ENCODE measurements around the gene HCFC1R1.

HCFC1R1 gene

DNA sequence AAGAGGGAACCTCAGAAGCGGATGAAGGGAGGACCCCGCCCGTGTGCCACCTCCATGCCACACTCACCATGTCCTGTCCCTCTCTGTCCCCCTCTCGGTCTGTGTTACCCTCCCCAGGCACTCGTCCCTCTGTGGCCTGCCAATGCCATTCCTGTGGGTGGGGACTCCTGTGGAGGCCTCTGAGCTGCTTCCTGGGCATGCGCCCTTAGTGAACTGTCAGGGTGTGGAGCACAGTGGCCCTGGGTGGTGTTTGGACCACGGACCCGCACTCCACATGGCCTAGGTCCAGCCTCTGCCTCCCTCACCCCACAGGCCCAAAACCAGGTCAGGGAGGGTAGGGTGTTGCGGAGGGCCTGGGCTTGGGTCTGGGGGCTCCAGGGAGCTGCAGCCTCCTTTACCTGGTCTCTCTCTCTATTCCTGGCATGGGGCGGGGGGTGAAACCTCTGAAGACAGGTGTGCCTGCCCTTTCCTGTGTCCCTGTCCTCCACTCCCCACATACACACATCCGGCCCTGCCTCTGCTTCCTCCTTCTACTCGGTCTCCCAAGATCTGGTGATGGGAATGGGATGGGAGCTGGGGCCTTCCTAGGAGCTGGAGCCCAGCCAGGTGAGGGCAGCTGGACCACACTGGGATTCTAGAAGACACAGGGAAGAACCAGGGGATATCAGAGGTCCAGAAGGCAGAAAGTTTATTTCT is 32.0 kb downstream of the HCFC1R1 start:
- no peak for DNase-seq

DNA sequence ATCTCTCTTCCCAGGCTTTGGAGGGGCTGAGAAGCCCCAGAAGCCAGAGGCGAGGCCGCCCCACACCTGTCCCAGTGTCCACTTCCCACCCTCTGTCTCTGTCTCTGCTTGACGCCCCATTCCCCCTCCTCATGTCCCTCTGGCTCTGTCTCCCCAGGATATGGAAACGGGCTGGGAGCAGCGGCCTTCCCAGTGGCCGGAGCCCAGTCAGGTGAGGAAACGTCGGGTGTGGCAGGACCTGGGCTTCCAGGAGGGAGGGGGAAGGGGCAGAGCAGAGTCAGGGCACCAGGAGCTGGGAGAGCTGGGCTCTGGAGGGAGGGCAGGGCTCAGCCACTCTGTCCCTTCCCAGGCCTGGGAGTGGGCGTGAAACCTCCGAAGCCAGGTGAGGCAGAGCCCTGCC is 32.9 kb downstream of the HCFC1R1 start:
- no peak for DNase-seq

DNA sequence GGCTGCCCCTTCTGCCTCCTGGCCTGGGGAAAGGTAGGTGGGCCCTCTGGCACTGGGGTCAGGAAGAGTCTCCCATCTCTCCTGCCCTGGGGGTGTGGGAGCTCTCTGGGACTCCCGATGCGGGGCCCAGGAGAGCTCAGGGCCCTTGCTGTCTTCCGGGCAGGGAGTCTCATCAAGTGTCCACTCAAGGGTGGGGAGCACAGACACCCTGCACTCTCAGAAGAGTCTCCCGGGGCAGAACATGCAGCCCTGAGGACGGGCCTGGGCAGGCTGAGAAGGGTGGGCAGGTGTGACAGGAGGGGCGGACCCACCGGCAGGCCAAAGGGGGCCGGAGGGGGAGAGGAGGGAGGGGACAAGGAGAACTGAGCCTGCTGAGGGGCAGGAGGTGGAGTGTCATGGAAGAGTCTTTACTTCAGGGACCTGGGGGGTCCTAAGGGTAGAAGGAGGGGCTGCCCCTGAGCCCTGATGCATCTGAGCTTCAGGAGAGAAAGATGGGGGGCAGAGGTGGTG is 35.1 kb downstream of the HCFC1R1 start:
- no peak for DNase-seq

DNA sequence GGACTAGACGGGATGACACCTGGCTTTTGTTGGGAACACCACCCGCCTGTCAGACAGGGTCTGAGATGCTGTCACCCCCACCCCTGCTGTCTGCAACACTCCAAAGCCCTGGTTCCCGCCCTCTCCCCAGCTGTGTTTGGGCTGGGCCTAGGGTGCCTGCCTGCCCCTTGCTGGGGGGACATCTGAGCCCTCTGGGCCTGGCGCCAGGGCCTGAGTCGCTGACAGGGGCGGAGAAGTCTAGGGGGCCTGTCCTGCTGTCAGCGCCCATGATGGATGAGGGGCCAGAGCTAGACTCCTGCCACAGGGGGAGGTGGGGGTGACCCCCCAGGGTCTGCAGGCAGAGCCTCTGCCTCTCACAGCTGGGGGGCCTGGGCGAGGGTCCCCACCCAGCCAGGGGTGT is 35.9 kb downstream of the HCFC1R1 start:
- DNase-seq: peak; percentile 27

DNA sequence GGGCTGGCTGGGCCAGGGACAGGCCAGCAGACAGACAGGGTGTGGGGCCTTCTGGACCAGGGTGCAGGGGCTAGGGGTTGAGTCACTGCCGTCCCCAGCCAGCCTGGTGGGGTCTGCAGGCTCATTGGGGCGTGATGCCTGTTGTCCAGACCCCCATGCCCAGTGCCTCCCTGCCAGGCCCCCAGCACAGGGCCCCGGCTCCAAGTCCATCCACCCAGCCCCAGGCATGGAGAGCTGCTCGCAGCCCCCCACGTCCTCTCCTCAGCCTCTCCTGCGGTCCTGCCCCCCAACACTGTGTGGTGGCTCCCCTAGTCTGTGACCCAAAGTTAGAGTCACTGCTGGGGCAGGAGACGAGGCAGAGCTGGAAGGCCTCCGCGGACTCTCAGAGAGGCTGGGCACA is 36.5 kb downstream of the HCFC1R1 start:
- no peak for DNase-seq

DNA sequence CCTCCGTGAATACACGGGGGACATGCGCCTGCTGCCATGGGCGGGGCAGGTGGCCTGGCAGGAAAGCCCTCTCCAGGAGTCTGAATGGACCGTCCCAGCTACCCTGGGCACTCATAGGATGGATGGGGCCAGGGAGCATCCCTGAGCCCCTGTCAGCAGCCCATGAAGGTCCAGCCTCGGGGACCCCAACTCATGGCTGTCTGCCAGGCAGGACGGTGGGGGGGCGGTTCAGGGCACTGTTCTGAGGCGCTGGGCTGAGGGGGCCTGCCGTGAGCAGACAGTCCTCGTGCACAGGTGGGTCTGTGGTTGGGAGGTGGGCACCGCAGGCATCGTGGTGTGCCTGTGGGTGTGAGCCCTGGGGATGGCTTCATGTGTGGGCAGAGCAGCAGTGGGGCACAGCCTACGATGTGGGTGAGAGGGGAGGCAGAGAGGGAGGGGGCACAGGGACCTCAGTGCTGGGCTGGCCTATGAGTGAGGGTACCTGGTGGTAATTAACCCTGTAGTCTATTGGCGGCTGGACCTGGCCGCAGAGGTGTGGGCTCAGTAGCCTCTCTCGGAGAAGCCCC is 37.0 kb downstream of the HCFC1R1 start:
- DNase-seq: no peak

DNA sequence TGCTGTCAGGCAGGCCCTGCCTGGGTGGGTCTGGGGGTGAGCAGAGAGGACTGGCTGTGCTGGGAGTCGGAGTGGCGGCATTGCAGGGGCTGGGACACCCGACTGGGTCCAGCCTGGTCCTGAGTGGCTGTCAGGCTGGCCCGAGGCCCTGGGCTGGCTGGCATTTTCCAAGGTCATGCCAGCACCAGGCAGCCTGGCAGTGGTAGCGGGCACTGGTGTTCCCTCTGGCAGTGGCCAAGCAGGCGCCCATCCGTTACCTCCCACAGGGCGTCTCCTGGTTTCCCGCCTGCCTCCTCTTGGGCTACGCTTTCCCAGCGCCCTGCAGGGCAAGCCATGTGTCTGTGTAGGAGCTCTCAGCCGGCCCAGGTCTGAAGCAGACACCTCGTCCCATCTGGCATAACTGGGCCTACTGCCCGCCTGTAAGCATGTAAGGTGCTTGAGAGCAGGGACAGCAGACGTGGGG is 37.8 kb downstream of the HCFC1R1 start:
- DNase-seq: peak; percentile 86

DNA sequence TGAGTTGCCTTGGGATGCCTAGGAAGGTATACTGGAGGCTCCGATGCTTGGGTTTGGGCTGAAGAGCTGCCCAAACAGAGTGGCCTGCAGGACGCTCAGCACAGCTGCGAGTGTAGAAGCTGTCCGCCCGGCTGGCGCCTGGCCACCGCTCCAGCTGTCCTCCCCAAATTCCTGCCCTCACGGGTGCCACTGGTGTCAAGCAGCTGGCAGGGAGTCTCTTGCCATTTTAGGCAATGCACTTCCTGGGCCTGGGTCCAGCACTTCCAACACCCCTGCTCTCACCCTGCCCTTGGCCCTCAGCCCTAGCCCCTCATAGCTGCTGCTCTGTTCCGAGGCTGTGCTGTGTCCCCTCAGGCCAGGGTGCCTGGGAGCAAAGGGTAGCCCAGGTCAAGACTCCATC is 38.3 kb downstream of the HCFC1R1 start:
- DNase-seq: peak; percentile 35

DNA sequence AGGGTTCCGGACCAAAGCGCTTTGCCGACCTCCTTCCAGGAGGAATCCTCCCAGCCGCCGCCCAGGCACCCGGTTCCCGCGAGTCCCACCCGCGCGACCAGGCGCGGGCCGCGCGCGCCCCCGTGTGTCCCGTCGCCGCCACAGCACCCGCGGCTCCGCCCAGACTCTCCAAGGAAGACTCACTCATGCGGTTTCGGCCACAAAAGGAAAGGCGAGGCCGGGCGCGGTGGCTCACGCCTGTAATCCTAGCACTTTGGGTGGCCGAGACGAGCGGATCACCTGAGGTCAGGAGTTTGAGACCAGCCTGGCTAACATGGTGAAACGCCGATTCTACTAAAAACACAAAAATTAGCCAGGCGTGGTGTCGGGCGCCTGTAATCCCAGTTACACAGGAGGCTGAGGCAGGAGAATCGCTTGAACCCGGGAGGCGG is 40.0 kb downstream of the HCFC1R1 start:
- peak; percentile 26 for DNase-seq

DNA sequence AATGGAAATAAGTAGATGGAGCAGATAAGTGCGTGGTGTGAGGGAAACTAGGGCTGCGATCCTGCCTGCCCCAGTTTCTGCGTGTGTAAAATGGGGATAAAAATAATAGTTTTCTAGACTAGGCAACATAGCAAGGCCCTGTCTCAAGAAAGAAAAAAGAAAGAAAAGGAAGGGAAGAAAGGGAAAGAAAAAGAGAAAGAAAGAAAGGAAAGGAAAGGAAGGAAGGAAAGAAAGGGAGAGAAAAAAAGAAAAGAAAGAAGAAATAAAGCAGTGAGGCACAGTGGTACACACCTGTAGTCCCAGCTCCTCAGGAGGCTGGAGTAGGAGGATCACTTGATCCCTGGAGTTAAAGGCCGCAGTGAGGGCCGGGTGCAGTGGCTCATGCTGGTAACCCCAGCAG is 41.3 kb downstream of the HCFC1R1 start:
- DNase-seq: no peak

DNA sequence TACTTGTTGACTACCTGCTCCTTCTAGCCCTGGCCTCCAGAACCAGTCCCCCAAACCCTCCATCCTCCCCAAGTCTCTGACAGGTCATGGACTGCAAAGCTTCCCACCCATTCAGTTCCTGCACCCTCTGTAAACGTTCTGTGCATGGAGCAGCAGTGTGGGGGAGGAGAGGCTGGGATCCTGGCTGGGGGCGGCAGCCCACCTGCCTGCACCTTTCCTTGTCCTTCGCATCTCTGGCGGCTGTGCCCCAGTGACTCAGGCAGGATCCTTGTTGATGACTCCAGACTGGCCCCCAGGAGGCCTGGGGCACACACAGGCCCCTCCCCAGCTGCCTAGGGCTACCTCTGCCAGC is 41.9 kb downstream of the HCFC1R1 start:
- DNase-seq: no peak

DNA sequence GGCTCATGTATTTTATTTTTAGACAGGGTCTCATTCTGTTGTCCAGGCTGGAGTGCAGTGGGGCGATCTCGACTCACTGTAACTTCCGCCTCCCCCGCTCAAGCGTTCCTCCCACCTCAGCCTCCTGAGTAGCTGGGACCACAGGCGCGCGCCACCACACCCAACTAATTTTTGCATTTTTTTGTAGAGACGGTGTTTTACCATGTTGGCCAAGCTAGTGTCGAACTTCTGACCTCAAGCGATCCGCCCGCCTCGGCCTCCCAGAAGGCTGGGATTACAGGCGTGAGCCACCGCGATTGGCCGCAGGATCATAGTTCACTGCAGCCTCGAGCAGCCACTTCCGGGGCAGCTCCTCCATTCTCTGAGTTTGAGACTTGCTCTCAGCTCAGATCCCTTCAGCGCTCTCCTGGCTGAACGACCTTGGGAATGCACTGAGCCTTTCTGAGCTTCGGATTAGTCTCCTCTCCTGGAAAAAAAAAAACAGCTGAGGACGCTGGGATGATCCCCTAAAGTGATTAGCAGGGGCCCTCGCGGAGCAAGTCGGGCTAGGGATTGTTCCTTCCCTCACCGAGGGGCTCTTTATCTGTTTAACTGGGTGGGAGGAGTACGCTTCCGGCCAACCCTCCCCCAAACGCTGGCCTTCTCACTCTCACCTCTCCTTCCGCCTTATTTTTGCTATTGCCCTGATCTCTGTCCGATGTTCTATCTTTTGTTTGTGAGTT is 42.4 kb downstream of the HCFC1R1 start:
- no peak for DNase-seq

DNA sequence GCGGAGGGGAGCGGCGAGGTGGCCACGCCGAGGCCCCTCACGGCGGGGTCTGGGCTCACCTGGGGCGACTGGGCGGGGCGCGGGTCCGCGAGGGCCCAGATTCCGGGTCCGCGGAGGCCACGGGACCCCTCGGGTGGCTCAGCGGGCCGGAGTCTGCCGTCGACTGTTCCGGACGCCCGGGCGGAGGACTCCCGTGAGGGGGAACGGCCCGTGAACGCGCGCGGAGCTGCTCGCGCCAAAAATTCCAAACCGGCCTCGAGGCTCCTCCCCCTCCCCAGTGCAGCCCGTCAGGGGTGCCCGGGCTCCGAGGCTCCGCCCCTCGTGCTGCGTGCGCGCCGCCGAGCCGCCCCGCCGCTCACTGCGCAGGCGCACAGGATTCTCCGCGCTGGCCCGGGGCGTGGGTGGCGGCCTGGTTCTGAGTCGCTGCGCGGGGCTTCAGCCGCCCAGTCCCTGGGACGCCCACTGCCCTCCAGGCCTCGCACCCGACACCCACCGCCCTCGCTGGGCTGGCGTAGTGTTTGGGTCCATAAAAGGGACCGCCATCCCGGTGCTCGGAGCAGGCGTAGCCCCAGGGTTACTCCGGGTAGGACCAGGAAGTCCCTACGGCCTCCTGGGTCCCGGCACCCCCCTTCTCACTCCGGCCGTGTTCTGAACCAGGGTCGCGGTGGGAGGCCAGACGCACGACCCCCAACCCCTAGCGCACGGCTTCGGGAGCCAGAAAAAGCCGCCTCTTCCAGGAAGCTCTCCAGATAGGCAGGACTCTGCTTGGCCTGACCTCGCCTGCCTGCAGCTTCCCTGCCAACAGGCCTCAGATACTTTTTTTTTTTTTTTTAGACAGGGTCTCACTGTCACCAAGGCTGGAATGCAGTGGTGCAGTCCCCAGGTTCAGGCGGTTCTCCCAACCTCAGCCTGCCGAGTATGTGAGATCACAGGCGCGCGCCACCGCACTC is 43.2 kb downstream of the HCFC1R1 start, which contains the start of gene PKMYT1:
TSS of gene PKMYT1 (minus strand) at position 220 of the 950 bp plus-strand sequence. CDS start 789 bp downstream, outside the sequence.
- peak; percentile 51 for DNase-seq

DNA sequence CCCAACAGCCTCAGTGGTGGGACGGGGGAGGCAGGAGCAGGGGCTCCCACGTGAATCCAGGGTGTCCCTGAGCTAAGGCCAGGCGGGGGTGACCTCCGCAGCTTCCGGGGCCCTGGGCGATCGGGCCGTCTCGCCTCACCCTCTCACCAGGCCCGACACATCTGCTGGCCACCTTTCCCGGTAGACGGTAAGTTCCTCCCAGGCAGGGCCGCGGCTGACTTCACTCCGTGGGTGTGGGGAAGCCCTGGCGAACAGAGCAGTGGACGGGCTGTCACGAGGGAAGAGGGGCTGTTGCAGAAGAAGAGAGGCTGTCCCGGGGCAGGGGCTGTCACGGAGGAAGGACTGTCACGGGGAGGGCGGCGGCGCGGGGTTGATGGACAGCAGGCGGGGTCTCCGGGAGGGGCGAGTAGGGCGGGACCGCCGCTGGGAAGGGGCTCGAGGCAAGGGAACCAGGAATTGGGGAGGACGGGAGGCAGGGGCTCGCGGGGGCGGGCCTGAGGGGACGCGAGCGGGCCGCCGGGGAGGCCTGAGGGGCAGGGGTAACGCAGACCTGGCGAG is 44.0 kb downstream of the HCFC1R1 start:
- DNase-seq: no peak

DNA sequence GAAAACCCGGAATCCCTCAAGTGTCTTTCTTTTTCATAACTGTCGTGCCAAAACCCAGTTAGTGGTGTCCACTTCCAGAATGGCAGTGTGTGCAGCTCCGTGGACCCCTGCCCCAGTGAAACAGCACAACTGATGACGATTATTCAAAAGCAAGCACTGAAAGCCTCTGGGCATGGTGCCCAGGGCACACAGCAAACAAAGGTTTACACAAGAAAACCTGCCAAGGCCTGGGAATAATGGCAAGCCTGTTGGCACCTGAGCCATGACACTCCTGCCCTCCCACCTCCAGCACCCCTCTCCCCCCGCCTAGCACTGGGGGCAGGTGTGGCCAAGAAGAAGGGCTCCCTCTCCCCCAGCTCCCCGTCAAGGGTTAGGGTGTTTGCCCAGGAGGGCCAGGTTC is 46.3 kb downstream of the HCFC1R1 start:
- peak; percentile 32 for DNase-seq

DNA sequence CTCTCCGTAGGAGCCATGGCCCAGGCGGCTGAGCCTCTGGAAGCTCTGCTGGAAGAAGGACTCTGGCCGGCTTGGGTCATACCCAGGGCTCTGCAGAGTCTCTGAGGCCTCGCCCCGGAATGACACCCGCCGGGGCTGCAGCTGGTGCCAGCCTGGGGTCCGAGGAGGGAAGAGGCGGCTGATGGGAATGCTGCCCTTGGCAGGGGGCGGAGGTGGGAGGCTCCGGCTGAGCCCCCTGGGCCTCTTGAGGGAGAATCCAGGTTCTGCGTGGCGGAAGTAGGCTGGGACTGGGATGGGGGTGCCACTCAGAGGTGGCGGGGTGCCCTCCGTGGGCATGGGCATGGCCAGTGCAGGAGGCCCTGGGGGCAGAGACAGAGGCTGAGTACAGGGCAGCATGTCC is 47.1 kb downstream of the HCFC1R1 start:
- no peak for DNase-seq

DNA sequence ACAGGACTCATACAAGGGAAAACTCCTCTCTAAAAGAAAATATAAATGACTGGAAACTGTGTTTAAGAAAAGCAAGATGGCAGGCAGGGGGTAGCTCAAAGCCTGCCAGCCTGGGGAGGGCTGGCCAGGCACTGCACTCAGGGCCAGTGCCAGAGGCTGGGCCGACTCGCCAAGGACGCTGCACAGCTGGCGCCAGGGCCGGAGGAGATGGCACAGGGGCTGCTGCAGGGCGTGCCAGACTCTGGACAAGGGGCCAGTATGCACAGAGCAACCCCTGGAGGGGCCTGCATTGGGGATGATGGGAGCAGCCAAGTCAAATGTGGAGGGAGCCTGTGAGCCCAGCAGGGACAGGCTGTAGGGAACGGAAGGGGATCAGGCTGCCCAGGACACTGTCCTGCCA is 47.5 kb downstream of the HCFC1R1 start:
- DNase-seq: no peak

DNA sequence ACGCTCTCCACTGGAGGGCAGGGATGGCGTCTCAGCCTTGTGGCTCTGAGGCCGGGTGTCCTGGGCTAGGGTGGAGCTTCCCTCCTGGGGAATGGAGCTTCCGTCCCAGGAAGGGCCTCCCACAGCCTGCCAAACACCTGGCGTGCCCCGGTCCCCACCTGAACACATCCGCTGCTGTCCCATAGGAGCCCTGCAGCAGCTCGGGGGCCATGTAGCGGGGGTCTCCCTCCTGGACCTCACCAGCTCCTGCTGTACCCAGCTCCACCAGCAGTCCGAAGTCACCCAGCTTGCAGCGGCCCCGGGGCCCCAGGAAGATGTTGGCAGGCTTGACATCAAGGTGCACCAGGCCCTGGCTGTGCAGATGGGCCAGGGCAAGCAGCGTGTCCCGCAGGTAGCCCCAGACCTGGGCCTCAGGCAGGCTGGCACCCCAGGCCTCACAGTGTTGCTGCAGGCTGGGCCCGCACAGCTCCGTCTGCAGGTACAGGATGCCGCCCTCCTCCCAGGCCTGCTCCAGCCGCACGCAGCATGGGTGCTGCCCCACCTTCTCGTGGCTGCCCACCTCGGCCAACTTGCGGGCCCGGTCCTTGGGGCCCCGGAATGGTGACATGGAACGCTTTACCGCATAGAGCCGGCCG is 48.5 kb downstream of the HCFC1R1 start:
- no peak for DNase-seq

DNA sequence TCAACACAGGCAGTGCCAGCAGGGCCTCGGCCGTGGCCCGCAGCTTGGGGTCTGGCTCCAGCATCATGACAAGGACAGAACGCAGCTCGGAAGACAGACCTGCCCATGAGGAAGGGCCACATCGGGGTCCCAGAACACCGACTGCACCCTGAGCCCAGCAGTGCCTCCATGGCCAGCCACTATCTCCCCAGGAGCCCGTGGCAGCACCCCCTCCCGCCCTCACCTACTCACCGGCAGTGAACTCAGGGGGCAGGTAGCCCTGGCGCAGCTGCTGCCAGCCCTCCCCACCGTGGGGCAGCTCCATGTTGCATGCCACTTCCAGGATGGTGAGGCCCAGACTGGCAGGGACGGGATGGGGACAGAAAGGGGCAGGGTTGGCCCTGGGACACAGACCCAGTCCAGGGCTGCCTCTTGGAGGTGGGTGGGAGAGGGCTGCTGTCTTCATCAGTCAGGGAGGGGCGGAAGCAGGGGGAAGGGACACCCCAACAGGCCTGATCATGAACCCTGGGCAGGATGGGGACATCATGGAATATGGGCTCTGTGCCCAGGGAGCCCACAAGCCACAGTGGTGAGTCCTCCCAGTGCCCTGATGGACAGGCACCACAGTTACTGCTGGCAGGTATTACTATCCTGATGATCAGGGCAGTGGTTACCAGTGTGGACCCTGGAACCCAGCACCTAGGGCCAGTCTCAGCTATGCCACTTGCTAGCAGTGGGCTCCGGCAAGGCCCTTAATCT is 49.3 kb downstream of the HCFC1R1 start:
- DNase-seq: no peak

DNA sequence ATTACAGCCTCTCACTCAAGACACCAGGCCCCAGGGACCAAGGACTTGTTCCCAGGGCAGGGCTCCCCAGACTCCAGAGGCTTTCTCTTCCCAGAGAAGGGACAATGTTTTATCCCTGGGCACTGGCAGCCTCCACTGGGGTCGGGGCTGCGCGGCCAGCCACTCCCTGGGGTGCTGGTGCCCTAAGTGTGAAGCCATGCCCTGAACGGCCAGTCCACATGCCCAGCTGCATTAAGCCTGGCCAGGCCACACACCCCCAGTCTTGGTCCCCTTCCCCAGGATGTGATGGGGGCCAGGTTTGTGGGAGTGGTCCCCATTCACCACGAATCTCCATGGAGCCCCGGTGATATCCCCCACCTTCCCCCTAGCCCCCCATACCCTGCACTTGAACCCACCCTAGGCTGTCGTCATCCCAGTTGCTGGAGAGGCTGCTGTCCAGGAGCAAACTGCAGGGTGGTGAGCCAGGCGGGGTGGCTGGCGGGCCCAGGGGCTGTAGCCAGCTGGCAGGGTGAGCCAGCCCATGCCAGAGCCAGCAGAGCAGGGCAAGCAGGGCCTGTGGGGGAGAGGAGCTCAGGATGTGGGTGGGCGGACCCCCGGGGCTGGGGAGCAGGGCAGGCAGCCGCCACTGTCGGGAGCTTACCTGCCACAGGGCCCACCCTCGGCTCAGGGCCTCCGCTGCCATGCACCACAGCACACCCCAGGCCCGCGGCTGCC is 50.0 kb downstream of the HCFC1R1 start:
- DNase-seq: no peak

DNA sequence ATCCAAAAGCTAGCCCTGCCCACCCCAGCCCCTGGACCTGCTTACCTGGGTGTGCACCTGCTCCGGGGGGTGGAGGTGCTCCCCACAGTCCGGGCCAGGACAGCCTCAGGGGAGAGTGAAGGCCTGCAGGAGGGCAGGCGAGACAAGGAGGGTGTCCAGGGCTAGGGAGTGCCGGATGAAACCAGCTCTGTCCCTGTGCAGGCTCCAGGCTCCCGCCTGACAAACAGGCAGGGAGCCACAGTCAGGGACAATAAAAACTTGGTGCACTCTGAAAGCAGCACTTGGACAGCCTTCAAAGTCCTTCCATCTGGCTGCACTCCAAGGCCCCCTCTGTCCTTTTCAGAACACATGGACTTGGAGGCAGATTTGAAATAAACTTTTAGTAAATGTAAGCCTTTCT is 50.6 kb downstream of the HCFC1R1 start:
- DNase-seq: peak; percentile 22
